Measurements from ENCODE around the gene MRM1.

MRM1 gene

DNA sequence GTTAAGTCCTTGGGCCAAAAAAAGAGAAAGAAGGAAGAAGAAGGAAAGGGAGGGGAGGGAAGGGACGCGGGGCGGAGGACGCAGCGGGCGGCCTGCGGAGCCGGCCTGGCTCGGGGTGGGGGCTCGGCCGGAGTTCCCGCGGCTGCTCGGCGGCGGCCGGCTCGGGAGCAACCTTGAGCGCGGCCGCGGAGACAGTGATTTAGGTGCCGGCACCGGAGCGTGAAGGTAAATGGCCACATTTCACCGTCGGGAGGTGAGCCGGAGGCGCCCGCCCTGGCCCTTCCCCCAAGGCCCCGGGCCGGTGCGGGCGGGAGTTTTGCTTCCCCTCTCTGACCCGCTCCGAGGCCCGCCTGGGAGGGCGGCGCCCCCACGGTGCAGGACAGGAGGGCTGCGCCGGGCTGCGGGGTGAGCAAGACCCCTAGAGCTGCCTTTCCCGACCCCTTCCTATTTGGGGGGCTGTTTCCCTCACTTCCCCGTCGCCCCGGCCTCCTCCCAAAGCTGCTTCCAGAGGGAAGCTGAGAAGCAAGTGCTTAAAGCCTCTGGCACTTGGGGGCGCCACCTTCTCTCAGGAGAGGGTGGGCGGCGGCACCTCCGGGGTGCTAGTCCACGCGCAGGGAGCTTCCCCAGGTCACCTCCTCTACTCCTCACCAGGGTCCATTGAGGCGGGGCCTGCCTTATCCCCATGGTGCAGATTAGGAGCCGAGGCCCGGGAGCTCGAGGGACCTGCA, 56.5 kb downstream of the MRM1 start:
- DNase-seq (ENCODE audit: low read depth): no peak
- TF ChIP-seq, protein P1, sequence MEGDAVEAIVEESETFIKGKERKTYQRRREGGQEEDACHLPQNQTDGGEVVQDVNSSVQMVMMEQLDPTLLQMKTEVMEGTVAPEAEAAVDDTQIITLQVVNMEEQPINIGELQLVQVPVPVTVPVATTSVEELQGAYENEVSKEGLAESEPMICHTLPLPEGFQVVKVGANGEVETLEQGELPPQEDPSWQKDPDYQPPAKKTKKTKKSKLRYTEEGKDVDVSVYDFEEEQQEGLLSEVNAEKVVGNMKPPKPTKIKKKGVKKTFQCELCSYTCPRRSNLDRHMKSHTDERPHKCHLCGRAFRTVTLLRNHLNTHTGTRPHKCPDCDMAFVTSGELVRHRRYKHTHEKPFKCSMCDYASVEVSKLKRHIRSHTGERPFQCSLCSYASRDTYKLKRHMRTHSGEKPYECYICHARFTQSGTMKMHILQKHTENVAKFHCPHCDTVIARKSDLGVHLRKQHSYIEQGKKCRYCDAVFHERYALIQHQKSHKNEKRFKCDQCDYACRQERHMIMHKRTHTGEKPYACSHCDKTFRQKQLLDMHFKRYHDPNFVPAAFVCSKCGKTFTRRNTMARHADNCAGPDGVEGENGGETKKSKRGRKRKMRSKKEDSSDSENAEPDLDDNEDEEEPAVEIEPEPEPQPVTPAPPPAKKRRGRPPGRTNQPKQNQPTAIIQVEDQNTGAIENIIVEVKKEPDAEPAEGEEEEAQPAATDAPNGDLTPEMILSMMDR (IDR thresholded peaks at IDR 0.05; ENCODE audit: insufficient read depth, low read depth, low read length, missing control alignments): no peak
- no peak overlapping the region for H3K4me3 ChIP-seq (ENCODE audit: low read depth, low read length)

All from GM12865 (cell line).